Right ventricle myocardium inferior (tissue), 1 donor: ENCODE measurements around the gene ENPP1. TPM values are rescaled to one million over a fixed set of nuclear protein-coding genes. Genes with fewer than 3 reads are reported as not detected.

Experiments used
- ATAC-seq: fragments of 200-7000 bp; cut with Tn5 transposase; one replicate; pipeline ENCODE4 v1.9.1; 2020; ENCODE audit warnings: mild to moderate bottlenecking, moderate library complexity
- DNase-seq: peaks from one replicate; pipeline ENCODE4 v3.0.0; 2021; ENCODE audit errors: missing footprints
- intact Hi-C: fragments of 100-400 bp; cut with DNase I; formaldehyde crosslinking; loops from one replicate; pipeline ENCODE4 v1.11.0; 2022
- total RNA-seq: library from RNA; stranded (reverse); fragmentation: NEBNext Ultra II Directional; extraction: Animal tissue kit (Norgen Biotek cat#: 25700); gene quantifications from one replicate; pipeline ENCODE4 v1.2.1, GENCODE V29; 2021
- donor health status: DM: no; HTN: yes; CAD: no; lungs with severe emphysema.

ENPP1 gene
- total RNA-seq, 1 donor from 2014 or later: 1.7 TPM

DNA sequence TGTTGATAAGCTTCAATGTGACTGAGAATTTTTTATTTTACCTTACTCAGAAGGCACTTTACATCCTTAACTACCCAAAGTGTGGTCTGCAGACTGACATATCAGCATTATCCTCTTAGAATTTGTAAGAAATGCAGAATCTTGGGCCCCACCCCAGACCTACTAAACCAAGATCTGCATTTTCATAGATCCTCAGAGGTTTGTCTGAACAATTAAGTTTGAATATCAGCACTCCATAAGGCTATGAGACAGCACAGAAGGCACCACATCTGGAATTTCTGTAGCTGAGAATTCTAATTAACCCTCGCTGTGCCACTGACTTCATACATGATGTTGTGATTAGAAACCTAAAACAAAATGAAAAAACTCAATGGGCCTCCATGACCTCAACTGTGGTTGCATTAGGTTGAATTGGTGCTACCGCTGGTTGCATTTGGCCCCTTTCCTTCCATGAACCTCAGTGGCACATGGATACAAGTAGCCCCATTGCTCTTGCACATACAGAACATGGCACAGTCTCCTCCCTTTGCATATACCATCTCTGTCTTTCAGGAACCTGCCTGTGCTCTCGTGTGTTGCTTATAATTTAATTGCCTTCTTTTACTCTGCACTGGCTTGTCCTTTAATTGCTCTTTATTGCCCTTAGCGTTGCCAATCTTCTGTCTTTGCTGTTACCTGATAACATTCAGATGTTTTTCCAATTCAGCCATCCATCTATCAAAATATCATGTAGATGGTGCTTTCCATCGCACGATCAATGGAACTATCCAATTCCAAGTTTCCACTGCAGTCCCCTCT is 13.4 kb downstream of the ENPP1 start:
- no peak for DNase-seq
- intact Hi-C loops: no loop called here
- ATAC-seq: no peak

DNA sequence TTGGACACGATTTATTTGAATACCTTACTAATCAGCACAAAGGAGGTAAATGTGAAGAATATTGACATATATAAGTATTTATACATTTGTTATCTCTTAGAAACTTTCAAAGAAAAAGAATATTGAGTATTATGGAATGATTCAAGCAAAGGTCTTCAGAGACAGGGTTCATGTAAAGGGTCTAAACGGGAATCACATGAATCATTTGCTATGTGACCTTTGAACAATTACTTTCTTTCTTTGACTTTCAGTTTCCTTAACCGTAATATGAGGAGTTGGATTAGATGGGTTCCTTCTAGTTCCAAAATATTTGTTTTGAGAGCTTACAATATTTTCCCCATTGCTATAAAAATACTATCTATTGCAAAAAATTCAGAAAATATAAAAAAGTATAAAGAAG is 14.3 kb downstream of the ENPP1 start:
- intact Hi-C loops: no loop called here
- ATAC-seq (no peak), DNase-seq (no peak)

DNA sequence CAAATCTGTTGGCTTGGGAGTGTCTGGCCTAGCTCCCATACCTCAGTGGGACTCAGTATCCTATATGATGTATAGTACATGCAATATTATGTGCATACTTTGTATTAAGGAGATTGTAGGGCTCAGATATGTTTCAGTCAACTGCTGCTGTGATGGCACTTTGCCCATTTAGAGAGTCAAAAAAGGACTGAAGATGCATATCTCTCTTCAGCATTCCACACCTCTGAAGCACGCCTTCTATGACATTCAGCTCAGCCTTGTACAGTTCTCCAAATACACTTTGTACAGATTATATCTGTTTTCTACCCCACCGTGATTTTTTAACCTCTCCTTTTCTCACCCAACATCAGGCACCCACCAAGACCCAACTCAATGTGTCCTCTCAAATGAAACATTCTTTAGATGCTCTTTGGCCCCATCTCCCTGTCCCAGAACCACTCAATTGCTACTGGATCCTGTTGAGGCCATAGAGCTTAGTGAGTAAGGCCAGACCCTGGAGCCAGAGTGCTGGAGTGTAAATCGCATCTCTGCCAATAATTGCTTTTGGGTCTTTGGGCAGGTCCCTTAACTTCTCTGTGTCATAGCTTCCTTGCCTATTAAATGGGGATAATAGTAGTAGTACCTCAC is 15.6 kb downstream of the ENPP1 start:
- DNase-seq: no peak
- intact Hi-C loops: no loop called here
- ATAC-seq: no peak

DNA sequence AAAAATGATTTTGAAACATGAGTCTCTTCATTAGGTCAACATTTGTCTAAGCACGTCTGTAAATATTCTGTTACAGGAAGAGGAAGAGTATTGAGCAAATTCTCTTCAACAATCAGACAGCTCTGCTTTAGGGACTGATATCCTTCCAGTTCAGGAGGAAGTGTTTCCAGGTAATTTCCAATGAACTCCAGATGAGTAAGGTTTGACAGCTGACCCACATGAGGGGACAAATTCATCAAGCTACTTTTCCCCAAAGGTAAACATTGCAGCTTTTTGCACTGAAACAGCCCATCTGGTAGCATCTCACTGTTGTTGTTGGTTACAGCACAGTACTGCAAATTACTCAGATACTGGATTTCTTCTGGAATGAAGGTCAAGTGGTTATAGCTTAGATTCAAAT is 18.1 kb downstream of the ENPP1 start:
- intact Hi-C loops: no loop called here
- DNase-seq: no peak
- ATAC-seq: no peak

DNA sequence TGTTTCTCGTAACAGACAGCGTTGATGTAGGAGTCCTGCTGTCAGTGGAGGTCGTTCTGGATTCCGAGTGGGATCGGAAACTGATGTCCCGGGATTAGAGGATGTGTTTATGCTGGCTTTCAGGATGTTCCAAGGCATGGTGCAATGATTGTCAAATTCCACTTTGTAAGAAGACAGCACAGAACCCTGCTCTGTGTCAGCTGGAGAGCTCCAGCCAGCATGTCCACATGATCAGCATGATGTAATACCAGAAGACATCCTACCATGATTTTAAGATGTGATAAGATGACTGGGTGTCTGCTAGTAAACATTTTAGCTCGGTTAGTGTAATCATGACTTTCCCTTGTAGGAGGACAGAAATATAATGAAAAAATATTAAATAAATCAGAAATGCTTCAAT is 20.3 kb downstream of the ENPP1 start:
- DNase-seq (no peak), ATAC-seq (peak; percentile 28)
- intact Hi-C loops: no loop called here

DNA sequence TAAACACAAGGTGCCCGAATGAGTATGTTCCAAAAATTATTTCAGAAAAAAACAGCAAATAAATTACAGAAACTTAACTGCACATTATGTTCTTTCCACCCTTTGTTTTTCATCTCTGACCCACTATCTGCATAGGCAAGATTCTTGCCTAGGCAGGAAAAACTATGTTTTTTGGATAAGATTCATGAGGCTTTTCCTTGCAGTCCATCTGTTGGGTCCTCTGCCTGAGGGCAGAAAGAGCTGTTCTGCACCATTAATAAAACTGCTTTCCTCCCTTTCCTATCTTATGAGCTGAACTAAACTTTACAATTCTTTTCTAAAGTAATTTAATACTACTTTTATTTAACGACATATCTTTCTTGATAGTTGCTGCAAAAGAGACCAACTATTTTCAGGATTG is 21.1 kb downstream of the ENPP1 start:
- no peak for ATAC-seq
- intact Hi-C loops: no loop called here
- no peak for DNase-seq

DNA sequence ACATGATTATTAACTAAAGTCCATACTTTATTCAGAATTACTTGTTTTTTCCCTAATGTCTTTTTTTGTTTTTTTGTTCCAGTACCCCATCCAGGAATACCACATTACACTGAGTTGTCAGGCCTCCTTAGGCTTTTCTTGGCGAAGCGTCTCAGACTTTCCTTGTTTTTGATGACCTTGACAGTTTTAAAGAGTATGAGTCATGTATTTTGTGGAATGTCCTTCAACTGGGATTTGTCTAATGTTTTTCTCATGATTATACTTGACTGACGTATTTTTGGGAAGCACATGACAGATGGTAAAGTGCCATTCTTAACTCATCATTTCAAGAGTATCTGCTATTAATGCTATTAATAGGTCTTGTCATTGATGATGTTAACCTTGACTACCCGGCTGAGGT is 23.6 kb downstream of the ENPP1 start:
- ATAC-seq: peak; percentile 10
- intact Hi-C loops: no loop called here
- DNase-seq: no peak

DNA sequence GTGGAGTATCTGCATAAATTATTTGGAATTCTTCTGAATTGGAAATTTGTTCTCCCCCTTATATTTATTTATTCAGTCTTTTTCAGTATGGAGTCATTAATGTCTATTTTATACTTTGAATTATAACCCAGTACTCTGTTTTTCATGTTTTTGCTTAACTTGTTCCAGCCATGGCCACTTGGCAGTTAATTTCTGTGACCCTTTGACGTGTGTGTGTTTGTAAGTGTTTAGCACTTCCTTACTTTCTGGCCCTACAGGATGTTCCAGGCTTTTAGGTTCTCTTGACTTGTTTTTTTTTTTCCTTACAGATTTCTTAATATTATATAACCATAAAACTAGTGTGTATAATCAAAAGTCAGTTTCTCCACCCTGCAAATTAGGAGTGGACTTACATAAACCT is 24.1 kb downstream of the ENPP1 start:
- ATAC-seq: no peak
- no peak for DNase-seq
- intact Hi-C loops: no loop called here

DNA sequence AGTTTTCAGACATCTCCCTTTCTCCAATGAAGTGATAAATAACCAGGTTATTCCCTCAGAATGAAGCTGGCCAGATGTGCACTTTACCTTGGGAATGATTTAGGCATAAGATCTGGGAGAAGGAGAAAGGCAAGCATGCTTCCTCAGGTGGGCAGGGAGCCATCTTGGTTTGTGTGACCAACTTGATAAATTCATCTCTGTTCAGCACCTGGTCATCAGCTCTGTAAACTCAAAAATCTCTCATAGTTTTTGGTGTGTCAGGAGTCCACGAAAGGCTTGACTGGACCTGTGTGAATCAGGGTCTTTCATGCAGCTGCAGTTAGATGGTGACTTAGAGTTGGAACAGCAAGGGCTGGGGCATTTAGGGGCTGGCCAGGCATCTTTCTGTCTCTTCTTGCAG is 24.5 kb downstream of the ENPP1 start:
- intact Hi-C loops: no loop called here
- DNase-seq (no peak), ATAC-seq (no peak)

DNA sequence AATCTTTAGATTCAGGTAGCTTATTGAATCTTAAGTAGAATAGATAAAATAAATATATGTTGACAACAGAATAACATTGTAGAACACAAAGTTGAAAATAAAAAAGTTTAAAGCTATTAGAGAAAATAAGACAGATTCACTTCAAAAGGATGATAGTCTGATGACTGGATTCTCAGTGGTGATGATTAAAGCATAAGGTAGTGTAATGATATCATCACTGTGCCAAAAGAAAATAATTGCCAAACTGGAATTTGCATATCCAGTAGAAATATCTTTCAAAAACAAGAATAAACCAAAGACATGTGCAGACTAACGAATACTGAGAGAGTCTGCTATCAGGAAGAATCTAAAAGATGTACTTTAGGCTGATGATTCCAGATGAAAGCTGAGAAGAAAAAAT is 30.2 kb downstream of the ENPP1 start:
- ATAC-seq (no peak), DNase-seq (no peak)
- intact Hi-C loops: no loop called here

DNA sequence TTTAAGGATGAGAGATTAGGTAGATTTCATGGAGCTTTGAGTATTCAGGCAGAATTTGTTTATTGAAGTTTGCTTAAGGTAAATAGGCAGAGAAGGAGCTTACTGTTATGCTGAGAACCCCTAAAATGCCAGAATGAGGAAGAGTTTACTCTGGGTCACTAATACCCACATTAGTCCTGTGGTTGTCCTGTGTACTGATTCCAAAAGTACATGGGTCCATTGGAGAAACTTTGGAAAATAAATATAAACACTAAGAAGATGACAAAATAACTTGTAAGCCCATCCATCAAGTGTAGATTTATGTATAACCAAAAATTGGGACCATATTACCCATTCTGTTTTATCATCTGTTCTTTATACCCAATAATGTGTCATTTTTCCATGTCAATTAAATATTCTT is 31.6 kb downstream of the ENPP1 start:
- no peak for ATAC-seq
- no peak for DNase-seq
- intact Hi-C loops: no loop called here

DNA sequence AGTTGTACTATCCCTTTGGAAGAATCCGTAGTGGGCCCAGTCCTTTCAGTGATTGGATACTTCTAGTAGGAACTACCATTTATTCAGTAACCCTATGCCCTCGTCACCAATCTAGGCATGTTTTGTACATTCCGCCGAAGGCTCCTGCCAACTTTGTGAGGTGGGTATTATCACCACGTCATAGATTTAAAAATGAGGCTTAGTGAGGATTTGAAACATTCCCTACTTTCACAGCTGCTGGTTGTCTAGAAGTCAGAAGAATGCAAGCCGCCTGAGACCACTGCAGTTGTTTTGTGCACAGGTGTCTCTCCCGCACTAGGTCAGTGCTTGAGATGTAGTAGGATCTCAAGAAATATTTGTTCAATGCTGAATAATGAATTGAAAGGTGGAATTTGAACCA is 32.6 kb downstream of the ENPP1 start:
- no peak for ATAC-seq
- intact Hi-C loops: no loop called here
- no peak for DNase-seq

DNA sequence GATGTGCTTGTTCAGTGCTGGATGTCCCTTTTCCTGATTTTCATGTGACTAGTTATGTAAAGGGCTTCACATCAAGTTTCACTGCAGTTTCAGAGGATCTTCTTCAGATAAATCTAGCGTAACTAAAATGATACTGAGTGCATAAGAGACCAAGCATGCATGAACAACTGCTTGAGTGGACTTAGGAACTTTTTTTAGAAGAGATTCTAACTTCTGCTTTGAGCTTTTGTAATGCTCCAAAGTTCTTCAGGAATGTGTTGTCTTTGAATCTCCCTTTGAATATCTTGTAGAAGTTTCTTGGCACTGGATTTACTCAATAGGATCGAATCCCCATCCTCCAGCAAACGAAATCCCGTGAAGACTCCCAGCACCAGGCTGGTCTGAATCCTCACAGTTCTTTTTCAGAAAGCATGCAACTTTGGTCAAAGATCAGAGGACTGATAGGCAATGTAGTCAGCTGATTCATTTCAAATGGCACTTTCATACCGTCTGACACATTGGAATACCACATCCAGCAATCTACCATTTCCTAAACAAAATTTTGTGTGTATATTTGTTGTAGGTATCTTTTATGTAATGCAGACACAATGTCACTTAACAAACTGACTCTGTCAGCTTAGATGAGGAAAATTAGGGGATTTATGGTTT is 33.2 kb downstream of the ENPP1 start:
- intact Hi-C loops: no loop called here
- DNase-seq: no peak
- no peak for ATAC-seq

DNA sequence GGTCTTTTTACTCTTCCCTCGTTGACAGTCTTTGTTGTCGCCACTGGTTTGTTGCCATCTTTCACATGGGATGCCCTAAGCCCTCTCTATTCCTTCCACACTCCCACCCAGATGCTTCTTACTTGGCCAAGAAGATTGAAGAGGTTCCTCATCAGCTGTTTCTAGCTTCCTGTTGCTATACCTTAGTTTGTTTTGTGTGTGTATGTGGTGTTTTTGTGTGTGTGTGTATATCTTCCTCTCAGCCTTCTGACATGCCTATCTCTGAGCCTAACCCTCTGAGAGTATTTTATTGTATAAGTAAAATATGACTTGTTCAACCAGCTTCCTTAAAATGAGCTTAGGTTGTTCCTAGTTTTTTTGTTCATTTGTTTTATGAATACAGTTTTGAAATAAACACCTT is 35.9 kb downstream of the ENPP1 start:
- DNase-seq (no peak), ATAC-seq (no peak)
- intact Hi-C loops: no loop called here

DNA sequence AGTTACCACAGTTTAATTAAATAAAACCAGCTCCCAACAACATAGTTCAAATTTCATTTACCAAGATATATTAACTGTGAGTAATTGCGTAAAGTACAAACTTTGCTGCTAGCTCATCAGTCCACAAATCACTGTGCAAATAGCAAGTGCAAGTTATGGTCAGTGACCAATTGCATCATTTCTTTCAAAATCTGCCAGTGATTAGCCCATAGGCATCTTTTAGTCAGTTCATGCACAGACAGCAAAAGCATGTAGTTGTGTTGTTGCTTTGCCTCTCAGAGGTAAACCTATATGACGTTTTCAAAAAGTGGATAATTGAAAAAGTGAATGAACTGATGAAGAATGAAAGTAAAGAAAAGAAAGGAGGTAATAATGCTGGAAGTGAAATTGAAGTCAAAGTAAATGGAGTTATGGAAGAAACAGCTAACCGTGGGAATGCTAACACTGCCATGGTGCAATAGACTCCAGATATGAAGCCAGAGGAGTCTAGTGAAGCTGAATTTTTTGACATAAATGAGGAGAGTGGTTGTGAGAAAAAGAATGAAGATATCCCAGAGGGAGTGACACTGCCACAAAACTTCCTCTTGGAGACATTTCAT is 36.5 kb downstream of the ENPP1 start:
- ATAC-seq (no peak), DNase-seq (no peak)
- intact Hi-C loops: no loop called here

DNA sequence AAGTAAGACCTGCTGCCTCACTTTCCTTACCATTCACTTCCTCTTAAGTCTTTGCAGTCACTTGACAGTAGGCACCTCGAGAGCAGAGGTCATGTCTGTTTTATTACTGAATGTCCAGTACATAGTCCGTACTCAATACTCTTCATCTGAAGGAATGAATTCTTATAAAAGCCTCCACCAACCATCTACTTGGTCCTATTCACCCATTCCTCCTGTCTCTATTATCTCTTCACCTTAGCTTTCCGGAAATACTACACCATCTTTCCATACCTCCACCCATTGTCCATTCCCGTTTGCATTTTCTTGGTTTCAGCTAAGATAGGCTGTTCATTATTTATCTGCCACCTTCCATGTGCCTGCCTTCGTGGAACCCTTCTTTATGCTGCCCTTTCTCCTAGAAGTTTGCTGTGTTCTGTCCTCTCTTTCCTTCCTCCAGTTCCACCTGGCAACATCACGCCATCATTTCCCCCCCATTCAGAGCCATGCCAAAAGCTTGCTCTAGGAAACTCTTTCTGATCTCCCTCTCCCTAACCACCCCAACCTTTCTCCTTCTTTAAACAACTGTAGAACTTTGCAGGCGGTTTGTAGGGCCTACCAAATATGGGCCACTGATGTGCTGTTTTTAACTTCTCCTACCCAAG is 38.3 kb downstream of the ENPP1 start:
- DNase-seq (no peak), ATAC-seq (no peak)
- intact Hi-C loops: no loop called here

DNA sequence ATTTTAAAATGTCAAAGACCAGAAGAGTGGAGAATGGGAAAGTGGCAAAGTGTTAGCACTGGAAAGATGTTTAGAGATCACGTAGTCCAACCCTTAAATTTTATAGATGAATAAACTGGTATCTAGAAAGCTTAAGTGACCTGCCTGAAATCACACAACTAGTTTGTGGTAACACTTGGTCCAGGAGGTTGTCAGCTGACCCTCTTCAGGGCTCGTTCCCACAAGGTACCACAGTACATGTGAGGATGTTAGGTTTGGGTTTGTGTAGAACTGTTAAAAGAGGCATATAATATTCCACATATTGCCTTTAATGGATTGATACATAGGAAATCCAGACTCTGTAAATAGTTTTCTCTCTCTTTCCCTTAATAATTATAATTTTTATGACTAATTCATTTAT is 39.1 kb downstream of the ENPP1 start:
- intact Hi-C loops: no loop called here
- ATAC-seq: no peak
- no peak for DNase-seq

DNA sequence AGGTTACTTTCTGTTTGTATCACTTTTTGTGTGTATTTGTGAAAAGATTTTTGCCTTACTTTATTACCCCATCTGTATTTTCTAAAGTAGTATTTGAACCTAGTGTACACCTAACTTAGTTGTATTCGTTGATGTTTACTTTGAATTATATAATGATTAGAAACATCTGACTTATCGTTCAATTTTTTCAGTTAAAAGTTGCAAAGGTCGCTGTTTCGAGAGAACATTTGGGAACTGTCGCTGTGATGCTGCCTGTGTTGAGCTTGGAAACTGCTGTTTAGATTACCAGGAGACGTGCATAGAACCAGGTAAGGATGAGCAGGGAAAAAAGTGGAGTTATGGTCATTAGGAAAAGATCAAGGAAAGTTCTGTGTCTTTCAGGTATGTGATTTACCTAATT is 42.0 kb downstream of the ENPP1 start:
- ATAC-seq (no peak), DNase-seq (no peak)
- intact Hi-C loops: no loop called here

DNA sequence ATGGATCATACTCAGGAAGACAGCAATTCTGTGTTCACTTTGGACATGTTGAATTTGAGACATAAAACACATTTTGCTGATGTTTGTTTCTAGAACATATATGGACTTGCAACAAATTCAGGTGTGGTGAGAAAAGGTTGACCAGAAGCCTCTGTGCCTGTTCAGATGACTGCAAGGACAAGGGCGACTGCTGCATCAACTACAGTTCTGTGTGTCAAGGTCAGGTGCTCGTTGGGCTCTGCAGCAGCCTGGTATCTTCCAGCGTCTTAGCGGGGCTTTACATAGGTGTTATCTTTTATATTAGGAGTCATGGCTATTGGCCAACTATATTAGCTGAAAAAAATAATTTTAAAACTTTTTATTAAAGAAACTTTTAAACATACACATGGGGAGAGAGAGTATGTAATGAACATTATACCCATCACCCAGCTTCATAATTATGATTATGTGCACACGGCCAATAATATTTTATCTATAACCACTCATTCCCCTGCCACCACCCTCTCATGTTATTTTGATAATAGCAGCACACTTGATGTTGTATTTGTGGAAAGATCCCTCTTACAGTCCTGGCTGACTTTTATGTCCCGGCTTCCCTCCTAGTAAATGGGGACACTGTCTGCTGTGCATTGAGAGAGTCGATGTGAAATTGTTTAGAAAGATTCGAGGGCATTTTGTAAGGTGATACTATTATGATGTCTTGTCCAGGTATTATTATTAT is 43.4 kb downstream of the ENPP1 start:
- intact Hi-C loops: no loop called here
- ATAC-seq (peak; percentile 64), DNase-seq (no peak)
